ENCODE measurements around the gene F2R.
"Not testable (repeated sequence)": the region's sequence is repeated elsewhere in the genome, so short reads cannot be mapped to it uniquely, and the experiment has no call there.

F2R gene

DNA sequence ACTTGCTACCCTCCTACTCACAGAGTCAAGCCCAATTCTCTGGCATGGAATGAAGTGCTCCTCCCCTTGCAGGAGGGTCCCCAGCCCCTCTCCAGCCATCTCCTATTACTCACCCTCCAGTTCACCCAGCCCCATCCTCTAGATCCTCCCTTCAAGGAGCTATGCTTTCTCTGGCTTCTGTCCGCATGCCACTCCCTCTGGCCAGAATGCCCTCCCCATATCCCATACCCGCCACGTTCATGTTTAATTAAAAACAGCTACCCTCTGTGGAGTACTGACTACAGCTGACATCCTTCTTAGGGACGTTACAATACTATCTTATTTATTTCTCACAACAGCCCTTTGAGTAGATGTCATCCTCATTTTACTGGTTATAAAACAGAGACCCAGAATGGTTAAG is 3.0 kb downstream of the F2R start:
- DNase-seq (ENCODE audit: low read depth, low spot score), result no peak

DNA sequence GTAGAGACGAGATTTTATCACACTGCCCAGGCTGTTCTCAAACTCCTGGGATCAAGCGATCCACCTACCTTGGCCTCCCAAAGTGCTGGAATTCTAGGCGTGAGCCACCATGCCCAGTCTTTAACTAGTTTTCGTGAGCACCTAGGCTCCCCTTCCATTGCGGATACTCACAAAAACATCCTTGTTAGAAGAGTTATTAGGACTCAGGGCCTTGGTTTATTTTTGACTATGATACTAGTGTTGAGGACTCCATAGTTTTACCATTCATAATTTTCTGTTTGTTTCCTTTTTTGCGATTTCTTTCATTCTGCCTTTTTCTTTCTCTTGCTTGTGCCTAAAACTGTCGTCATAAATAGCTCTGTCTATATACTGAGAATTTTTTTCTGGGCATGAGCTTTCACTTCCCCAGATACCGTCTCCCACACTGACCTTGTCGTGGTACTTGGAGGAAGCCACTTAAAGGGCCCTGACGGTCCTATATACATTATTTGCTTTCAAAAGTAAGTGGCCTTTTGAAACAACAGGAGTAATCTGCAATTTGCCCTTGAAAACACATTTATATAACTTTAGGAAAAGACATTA is 5.2 kb downstream of the F2R start:
- no peak for DNase-seq (ENCODE audit: low read depth, low spot score)

DNA sequence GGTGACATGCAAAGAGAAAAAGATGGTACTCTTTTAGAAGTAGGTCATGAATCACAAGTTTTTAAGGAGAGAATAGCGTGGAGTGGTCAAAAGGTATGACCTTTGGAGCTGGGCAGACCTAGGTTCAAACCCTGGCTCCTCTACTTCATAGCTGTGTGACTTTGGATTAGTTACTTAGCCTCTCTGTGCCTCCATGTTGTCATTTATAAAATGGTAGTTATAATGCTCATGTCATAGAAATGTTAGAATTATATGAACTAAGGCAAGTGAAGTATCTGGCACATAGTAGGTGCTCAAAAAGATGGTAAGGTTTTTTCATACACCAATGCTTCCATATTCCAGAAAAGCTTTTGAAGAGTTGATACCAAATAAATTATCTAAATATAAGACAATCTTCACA is 7.3 kb downstream of the F2R start:
- no peak for DNase-seq (ENCODE audit: low read depth, low spot score)

DNA sequence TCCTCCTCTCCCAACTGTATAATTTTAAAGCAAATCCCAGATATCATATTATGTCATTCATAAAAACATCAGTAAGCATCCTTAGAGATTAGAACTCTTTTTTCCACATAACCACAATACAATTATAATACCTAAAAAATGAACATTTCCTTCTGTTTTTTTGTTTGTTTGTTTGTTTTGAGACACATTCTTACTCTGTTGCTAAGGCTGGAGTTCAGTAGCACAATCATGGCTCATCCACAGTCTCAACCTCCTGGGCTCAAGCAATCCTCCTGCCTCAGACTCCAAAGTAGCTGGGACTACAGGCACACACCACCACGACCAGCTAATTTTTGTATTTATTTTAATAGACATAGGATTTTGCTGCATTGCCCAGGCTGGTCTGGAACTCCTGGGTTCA is 8.0 kb downstream of the F2R start:
- DNase-seq (ENCODE audit: low read depth, low spot score), result no peak

DNA sequence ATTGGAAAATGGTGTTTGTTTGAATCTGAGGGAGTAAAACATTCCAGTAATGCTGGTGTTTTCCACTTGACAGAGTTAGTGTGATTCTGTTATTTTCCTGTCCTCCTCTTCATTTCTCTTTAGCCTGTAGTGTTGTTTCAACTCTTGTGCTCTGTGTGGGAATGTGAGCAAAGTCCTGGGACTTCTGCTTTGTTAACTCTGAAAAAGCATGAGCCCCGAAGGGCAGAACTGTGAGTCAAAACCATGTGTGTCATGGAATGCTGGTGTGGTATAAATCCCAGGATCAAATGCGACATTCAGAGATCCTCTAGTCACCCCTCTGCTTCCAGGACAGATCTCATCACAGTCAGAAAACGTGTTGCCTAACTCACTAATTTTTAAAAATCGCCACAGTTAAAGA is 8.9 kb downstream of the F2R start:
- DNase-seq (ENCODE audit: low read depth, low spot score), result no peak

DNA sequence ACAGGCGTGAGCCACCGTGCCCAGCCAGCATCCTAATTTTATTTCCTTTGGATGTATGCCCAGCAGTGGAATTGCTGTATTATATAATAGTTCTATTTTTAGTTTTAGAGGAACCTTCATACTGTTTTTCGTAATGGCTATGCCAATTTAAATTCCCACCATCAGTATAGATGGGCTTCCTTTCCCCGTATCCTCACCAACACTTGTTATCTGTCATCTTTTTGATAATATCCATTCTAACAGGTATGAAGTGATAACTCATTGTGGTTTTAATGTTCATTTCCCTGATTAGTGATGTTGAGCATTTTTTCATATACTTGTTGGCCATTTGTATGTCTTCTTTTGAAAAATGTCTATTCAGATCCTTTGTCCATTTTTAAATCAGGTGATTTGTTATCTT is 13.0 kb downstream of the F2R start:
- DNase-seq (ENCODE audit: low read depth, low spot score), result no peak

DNA sequence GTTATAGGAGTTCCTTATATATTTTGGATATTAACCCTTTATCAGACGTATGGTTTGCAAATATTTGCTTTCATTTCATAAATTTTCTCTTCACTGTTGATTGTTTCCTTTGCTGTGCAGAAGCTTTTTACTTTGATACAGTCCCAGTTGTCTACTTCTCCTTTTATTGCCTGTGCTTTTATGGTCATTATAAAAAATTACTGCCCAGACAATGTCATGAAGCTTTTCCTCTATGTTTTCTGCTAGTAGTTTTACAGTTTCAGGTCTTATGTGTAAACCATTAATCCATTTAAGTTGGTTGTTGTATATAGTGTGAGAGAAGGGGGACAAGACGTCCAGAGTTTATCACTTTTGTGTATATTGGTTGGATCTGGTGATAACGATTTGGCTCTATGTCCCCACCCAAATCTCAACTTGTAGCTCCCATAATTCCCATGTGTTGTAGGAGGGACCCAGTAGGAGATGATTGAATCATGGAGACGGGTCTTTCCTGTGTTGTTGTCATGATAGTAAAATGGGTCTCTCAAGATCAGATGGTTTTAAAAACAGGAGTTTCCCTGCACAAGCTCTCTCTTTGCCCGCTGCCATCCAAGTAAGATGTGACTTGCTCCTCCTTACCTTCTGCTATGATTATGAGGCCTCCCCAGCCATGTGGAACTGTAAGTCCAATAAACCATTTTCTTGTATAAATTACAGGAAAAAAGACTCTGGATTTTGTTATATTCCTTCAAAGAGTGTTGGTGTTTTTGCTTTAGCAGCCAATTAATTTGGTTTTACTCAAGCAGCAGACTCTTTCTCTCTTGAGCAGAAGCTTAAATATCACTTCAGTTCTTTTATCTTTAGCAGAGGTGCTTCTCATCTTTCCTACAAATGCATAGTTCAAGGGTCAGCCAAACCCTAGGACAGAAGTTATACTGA is 13.7 kb downstream of the F2R start:
- DNase-seq (ENCODE audit: low read depth, low spot score), result no peak

DNA sequence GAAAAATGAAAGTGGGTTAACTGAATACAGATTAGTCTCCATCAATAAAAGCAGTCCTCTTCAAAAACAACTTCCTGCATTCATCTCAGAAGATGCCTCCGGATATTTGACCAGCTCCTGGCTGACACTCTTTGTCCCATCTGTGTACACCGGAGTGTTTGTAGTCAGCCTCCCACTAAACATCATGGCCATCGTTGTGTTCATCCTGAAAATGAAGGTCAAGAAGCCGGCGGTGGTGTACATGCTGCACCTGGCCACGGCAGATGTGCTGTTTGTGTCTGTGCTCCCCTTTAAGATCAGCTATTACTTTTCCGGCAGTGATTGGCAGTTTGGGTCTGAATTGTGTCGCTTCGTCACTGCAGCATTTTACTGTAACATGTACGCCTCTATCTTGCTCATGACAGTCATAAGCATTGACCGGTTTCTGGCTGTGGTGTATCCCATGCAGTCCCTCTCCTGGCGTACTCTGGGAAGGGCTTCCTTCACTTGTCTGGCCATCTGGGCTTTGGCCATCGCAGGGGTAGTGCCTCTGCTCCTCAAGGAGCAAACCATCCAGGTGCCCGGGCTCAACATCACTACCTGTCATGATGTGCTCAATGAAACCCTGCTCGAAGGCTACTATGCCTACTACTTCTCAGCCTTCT is 16.6 kb downstream of the F2R start:
- no peak for DNase-seq (ENCODE audit: low read depth, low spot score)

DNA sequence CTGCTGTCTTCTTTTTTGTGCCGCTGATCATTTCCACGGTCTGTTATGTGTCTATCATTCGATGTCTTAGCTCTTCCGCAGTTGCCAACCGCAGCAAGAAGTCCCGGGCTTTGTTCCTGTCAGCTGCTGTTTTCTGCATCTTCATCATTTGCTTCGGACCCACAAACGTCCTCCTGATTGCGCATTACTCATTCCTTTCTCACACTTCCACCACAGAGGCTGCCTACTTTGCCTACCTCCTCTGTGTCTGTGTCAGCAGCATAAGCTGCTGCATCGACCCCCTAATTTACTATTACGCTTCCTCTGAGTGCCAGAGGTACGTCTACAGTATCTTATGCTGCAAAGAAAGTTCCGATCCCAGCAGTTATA is 17.1 kb downstream of the F2R start:
- no peak for DNase-seq (ENCODE audit: low read depth, low spot score)

DNA sequence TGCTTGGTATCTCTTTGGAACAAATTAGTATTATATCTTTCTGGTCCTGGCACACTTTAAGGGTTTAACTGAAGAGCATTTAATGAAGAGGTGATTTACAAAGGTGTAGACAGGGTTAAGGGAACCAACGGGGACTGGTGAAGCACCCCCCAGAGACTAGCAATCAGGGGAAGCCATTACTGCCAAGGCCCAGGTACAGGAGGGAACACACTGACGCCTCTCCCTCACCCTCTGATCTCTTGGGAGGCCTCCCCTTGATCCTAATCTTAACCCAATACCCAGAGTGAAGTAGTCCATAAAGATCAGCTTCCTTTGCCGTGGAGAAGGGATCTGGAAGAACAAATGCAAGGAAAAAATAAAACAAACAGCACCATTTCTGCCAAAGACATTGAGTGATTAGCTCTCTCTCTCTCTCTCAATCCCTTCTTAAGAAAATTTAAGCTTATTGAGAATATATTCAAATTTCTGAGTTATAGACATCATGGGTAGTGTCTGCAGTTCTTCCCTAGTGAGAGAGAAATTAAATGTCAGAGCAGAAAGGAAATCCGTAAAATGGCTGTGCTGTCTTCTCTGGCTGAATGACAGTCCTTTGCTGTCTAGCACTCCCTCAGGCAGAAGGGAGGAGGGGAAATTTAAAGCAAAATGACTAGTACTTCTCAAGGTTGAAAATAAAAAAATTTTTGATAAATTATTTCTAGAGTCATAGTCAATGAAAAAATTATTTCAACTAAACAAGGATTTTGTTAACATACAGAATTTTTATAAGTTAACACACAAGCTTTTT is 20.0 kb downstream of the F2R start:
- DNase-seq (ENCODE audit: low read depth, low spot score), result no peak

DNA sequence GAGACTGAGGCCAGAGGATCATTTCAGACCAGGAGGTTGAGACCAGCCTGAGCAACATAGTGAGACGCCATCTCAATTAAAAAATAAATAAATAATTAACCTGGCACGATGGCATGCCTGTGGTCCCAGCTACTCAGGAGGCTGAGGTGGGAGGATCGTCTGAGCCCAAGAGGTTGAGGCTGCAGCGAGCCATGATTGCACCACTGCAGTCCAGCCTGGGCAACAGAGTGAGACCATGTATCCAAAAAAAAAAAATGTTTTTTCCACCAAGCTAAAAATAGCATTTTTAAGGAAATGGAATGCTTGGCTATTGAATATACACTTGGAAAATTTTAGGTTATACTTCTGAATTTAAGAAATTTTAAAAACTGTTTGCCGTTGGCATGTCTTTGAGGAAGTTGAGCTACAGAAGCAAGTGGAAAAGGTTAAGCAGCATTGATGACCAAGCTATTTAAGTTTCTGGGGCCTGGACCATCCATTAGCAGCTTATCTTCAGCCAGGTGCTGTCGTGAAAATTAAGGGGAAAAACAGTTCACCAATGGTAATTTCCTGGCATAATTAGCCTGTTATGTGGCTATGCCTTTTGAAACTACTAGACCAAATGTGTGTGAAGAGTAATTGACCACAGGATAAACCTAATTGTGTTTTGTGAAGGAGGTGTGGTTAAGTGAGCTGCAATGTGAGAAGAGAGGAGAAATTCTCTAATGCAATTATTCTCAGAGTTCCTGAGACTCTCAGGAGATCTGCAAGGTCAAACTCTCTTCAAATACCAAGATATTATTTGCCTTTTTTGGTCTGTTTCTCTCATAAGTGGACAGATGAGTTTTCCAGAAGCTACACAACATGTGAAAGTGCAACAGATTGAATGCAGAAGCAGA is 21.0 kb downstream of the F2R start:
- DNase-seq (ENCODE audit: low read depth, low spot score), result no peak

DNA sequence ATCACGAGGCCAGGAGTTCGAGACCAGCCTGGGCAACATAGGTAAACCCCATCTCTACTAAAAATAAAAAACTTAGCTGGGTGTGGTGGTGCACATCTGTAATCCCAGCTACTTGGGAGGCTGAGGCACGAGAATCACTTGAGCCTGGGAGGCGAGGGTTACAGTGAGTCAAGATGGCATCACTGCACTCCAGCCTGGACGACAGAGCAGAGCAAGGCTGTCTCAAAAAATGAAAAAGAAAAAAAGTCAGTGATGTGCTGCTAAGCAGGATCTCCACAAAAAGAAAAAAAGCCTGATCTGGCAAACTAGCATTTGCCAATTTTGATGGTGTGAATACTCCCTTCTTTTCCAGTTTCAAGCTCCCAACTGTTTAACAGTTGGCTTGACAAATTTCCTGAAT is 21.9 kb downstream of the F2R start:
- DNase-seq (ENCODE audit: low read depth, low spot score), result no peak

DNA sequence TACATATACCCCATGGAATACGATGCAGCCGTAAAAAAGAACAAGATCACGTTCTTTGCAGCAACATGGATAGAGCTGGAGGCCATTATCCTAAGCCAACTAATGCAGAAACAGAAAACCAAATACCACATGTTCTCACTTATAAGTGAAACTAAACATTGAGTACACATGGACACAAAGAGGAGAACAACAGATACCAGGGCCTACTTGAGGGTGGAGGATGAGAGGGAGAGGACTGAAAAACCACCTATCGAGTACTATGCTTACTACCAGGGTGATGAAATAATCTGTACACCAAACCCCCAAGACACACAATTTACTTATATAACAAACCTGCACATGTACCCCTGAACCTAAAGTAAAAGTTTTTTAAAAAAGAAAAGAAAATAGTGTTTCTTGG is 25.6 kb downstream of the F2R start:
- not testable (repeated sequence) for DNase-seq (ENCODE audit: low read depth, low spot score)

DNA sequence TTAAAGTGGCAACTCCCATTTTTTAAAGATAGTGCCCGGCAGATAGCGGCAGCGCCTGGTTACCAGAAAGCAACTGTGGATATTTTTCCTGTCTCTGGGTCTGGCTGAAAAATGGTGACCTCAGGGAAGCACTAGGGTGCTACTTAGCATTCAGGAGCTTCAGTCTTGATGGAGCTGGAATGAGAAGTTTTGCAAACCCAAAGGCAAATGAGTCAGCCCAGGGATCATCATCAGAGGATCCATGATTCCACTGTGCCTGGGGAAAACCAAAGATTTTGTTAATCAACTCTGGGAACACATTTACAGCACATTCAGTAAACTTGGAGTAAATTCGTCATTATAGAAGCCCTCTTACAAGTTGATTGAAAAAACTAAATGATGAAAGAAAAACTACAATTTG is 26.7 kb downstream of the F2R start:
- no peak for DNase-seq (ENCODE audit: low read depth, low spot score)

DNA sequence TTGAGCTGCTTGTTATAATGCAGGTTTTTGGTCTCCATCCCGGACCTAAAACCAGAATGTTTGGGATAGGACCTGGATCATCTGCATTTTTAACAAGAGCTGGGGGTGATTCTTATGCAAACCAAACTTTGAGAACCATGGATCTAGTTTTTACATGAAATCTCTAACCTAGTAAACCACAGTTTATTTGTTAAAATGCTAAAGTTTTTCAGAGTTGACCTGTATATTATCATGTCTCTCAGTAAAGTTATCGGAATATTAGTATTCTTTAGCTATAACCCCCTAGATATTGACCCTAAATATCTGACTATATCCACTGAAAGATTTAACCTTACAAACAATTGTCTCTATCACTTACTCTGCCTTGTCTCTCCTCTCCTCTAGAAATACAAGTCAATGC is 28.7 kb downstream of the F2R start:
- no peak for DNase-seq (ENCODE audit: low read depth, low spot score)

DNA sequence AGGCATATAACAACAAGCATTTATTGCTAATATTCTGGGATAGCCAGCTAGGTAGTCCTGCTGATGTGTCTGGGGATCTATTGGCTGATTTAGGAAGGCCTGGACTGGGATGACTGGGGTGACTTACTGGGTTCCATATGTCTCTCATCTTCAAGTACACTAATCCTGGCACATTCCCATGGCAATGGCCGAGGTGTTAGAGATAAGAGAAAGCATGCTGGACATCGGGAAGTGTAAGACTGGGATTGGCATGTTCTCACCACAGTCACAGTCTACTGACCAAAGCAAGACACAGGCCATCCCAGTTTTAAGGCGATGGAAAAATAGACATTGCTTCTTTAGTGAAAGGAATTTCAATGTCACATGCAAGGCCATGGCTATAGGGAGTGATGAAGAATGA is 29.7 kb downstream of the F2R start:
- DNase-seq (ENCODE audit: low read depth, low spot score), result no peak

DNA sequence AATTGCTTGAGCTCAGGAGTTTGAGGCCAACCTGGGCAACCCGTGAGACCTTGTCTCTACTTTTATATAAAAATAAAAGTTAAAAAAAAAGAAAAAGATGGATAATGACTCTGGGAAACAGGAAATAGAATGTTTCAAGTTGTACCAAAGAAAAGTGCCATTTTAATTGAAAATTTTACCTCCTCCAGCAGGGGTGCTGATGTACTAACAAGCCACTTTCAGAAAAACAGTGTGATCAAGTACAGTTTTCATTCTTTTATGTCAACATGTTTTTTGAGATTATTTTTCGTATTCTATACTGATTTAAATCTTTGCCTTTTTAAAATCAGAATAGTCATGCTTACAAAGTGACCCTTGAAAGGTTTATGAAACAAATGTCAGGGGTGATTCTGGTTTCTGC is 30.8 kb downstream of the F2R start:
- DNase-seq (ENCODE audit: low read depth, low spot score), result no peak

DNA sequence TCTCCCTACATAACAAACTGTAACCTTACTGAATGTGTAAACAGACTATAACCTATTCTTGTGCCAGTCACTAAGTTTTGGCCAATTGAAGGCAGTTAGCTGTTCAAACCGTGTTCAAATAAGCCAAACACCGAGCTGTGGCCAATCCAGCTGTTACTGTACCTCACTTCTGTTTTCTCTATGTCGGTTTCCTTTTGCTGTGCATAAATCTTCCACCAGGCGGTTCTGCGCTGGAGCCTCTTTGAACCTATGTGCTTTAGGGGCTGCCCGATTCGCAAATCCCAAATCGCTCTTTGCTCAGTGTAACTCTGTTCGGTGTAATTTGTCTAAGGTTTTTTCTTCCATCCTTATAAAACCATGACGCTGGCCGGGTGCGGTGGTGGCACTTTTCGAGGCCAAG is 31.8 kb downstream of the F2R start:
- DNase-seq (ENCODE audit: low read depth, low spot score), result no peak

DNA sequence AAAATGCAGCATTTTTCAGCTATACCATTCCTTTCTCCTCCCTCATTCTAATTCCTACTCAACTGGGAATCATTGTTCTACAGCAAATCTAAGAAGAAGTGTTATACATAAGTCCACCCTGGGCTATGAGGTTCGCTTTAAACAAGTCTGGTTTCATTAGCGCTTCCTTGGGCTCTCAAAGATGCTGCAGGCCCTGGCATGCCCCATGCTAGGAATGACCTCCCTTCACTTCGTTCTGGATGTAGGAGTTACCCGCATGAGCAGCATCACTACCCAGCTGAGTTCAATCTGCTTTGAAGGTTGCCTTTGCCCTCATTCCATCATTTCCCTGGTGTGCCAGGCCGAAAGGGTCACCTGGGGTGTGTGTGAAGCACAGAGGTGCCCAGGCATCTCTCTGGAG is 35.4 kb downstream of the F2R start:
- no peak for DNase-seq (ENCODE audit: low read depth, low spot score)

DNA sequence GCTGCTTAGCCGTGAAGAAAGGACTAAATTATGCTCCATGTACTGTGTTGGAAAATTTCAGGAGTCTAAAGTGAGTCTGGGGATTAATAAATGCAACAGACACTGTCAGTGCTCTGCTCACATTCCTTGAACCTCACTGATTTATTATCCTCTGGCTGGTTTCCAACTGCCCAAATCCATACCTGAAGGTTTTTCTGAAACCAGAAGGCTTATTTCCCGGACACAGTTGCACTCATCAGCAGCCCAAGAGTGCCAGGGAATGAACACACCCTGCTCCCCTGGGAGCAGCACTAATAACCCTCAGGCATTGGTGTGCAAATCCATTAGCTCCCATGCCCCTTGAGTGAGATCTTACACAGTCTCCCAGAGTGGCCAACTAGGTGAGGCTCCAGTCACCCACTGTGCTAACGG is 38.7 kb downstream of the F2R start:
- DNase-seq (ENCODE audit: low read depth, low spot score), result no peak

Measured in activated CD4-positive, CD25-positive, alpha-beta regulatory T cell treated with anti-CD3 and anti-CD28 coated beads, Interleukin-2, amount 50 U/mL, for 16 hours (primary cell).